OCI-LY1 (cell line): ENCODE results near the gene PAM16.

Experiments used
- H2AFZ ChIP-seq: fragments of 200-600 bp; sonication (generic), shearing (Covaris generic); 2 replicates; pipeline ENCODE4 v1.6.0; 2014; ENCODE audit warnings: antibody characterized with exemption, mild to moderate bottlenecking, low read length
- H3F3A ChIP-seq: fragments of 200-600 bp; sonication (generic), shearing (Covaris generic); 2 replicates; pipeline ENCODE4 v1.6.0; 2014; ENCODE audit warnings: mild to moderate bottlenecking, antibody characterized with exemption, low read length, moderate library complexity; ENCODE audit not compliant: insufficient read depth
- H3K27ac ChIP-seq: fragments of 200-600 bp; sonication (generic); 2 replicates; pipeline ENCODE4 v1.5.1; 2014; ENCODE audit warnings: low read length, mixed run types, mild to moderate bottlenecking, low read depth; ENCODE audit not compliant: poor library complexity, severe bottlenecking
- H3K27me3 ChIP-seq: fragments of 200-600 bp; sonication (generic); 2 replicates; pipeline ENCODE4 v1.6.0; 2014; ENCODE audit warnings: antibody characterized with exemption, mild to moderate bottlenecking, low read length, moderate library complexity; ENCODE audit not compliant: insufficient read depth
- H3K36me3 ChIP-seq: fragments of 200-600 bp; sonication (generic); 2 replicates; pipeline ENCODE4 v1.6.1; 2014; ENCODE audit warnings: mild to moderate bottlenecking, antibody characterized with exemption, low read length, moderate library complexity, mixed read lengths; ENCODE audit not compliant: insufficient read depth
- H3K4me1 ChIP-seq: fragments of 200-600 bp; sonication (generic); 2 replicates; pipeline ENCODE4 v1.5.1; 2014; ENCODE audit warnings: mild to moderate bottlenecking, low read length, moderate library complexity; ENCODE audit not compliant: insufficient read depth, severe bottlenecking
- H3K4me2 ChIP-seq: fragments of 200-600 bp; sonication (generic), shearing (Covaris generic); 2 replicates; pipeline ENCODE4 v1.6.1; 2014; ENCODE audit warnings: low read length
- H3K4me3 ChIP-seq: fragments of 200-600 bp; sonication (generic); 2 replicates; pipeline ENCODE4 v1.5.1; 2014; ENCODE audit warnings: low read length, low read depth, mild to moderate bottlenecking, mixed read lengths; ENCODE audit not compliant: poor library complexity, severe bottlenecking
- H3K79me2 ChIP-seq: fragments of 200-600 bp; shearing (Covaris generic); 2 replicates; pipeline ENCODE4 v1.6.1; 2016; ENCODE audit warnings: mixed run types, low read length, mixed read lengths; ENCODE audit not compliant: insufficient read depth
- H3K9ac ChIP-seq: fragments of 200-600 bp; sonication (generic), shearing (Covaris generic); 2 replicates; pipeline ENCODE4 v1.6.1; 2014; ENCODE audit warnings: mild to moderate bottlenecking, low read length, mixed read lengths
- H3K9me2 ChIP-seq: fragments of 200-600 bp; sonication (generic), shearing (Covaris generic); 2 replicates; pipeline ENCODE4 v1.6.1; 2014; ENCODE audit warnings: low read depth, mild to moderate bottlenecking, low read length, mixed read lengths
- H3K9me3 ChIP-seq: fragments of 200-600 bp; shearing (Covaris generic); 2 replicates; pipeline ENCODE4 v1.6.1; 2014; ENCODE audit warnings: low read length, mixed read lengths
- H4K20me1 ChIP-seq: fragments of 200-600 bp; sonication (generic), shearing (Covaris generic); 2 replicates; pipeline ENCODE4 v1.6.0; 2016; ENCODE audit warnings: mild to moderate bottlenecking, low read length; ENCODE audit not compliant: insufficient read depth
- EZH2 ChIP-seq: fragments of 200-600 bp; sonication (generic), shearing (Covaris generic); IDR thresholded peaks from 2 replicates; pipeline ENCODE4 v1.8.0; 2017; ENCODE audit warnings: borderline replicate concordance, mixed run types, mild to moderate bottlenecking, antibody characterized with exemption, low read length, moderate library complexity, mixed read lengths
- TF ChIP-seq, protein P1 (sequence below): fragments of 200-600 bp; sonication (generic), shearing (Covaris generic); IDR thresholded peaks from 2 replicates; pipeline ENCODE4 v1.5.1; 2017; ENCODE audit warnings: mild to moderate bottlenecking, antibody characterized with exemption, low read length, moderate library complexity, mixed read lengths

The PAM16 gene

DNA sequence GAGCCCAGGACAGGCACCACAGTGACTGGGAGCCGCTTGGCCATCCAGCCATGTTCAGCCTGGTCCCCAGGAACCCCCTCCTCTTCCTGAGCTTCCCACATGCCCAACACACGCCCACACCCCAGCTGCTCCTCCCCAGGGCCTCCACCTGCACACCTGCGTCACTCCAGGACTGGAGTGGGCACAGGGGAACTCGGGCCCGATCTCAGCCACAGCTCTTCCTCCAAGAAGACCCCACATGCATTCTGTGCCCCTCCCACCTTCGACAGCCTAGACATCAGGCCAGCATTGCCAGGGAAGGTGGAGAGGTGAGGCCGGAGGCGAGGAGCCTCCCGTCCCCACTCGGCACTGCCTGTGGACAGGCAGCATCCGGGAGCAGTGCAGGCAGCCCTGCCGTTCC lies 14.5 kb upstream of the PAM16 start:
- no peak for TF ChIP-seq EZH2
- TF ChIP-seq, protein P1, sequence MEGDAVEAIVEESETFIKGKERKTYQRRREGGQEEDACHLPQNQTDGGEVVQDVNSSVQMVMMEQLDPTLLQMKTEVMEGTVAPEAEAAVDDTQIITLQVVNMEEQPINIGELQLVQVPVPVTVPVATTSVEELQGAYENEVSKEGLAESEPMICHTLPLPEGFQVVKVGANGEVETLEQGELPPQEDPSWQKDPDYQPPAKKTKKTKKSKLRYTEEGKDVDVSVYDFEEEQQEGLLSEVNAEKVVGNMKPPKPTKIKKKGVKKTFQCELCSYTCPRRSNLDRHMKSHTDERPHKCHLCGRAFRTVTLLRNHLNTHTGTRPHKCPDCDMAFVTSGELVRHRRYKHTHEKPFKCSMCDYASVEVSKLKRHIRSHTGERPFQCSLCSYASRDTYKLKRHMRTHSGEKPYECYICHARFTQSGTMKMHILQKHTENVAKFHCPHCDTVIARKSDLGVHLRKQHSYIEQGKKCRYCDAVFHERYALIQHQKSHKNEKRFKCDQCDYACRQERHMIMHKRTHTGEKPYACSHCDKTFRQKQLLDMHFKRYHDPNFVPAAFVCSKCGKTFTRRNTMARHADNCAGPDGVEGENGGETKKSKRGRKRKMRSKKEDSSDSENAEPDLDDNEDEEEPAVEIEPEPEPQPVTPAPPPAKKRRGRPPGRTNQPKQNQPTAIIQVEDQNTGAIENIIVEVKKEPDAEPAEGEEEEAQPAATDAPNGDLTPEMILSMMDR, result no peak
- H3K4me3 ChIP-seq, result no peak overlapping the region

DNA sequence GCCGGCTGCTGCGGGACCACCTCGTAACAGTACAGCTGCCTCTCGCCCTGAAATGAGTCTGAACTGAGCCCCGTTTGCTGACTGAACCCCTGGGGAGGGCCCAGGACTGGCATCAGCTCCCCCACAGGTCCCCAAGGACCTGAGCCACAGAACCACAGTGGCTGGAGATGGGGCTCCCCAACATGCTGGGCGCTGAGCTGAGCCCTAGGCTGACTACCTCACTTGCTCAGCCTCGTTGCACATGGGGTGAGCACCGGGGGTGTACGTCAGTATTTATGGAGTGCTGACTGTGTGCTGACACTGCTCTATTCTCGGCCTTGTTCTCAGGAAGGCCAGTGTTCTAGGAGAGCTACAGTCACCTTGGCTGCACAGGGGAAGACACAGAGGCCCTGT lies 13.9 kb upstream of the PAM16 start:
- H3K27ac ChIP-seq, result no peak overlapping the region
- H3K79me2 ChIP-seq, result no peaks in the 10 kb centered on the region
- H3K9me3 ChIP-seq, result no peaks in the 10 kb centered on the region
- H4K20me1 ChIP-seq, result no peaks in the 10 kb centered on the region
- H2AFZ ChIP-seq, result no peak overlapping the region
- no peaks in the 10 kb centered on the region for H3F3A ChIP-seq
- H3K4me3 ChIP-seq, result no peak overlapping the region
- H3K9me2 ChIP-seq, result no peaks in the 10 kb centered on the region
- no peaks in the 10 kb centered on the region for H3K27me3 ChIP-seq
- H3K9ac ChIP-seq, result no peak overlapping the region
- no peak overlapping the region for H3K4me2 ChIP-seq
- H3K4me1 ChIP-seq, result no peaks in the 10 kb centered on the region
- peaks cover 33% of the 10 kb centered on the region; the same call in 1 of the 2 replicates for H3K36me3 ChIP-seq
- TF ChIP-seq, protein P1, result no peak
- TF ChIP-seq EZH2, result no peak

More for the DNA sequence above, 14.5 kb upstream of the PAM16 start:
- H3K9me3 ChIP-seq, result no peaks in the 10 kb centered on the region
- peaks cover 30% of the 10 kb centered on the region; the same call in 1 of the 2 replicates for H3K36me3 ChIP-seq
- H3K4me1 ChIP-seq, result no peaks in the 10 kb centered on the region
- no peaks in the 10 kb centered on the region for H4K20me1 ChIP-seq
- no peaks in the 10 kb centered on the region for H3K9me2 ChIP-seq
- no peaks in the 10 kb centered on the region for H3K27me3 ChIP-seq
- no peak overlapping the region for H3K27ac ChIP-seq
- no peak overlapping the region for H3K4me2 ChIP-seq
- H3K9ac ChIP-seq, result no peak overlapping the region
- no peak overlapping the region for H2AFZ ChIP-seq
- H3K79me2 ChIP-seq, result no peaks in the 10 kb centered on the region
- H3F3A ChIP-seq, result no peaks in the 10 kb centered on the region

DNA sequence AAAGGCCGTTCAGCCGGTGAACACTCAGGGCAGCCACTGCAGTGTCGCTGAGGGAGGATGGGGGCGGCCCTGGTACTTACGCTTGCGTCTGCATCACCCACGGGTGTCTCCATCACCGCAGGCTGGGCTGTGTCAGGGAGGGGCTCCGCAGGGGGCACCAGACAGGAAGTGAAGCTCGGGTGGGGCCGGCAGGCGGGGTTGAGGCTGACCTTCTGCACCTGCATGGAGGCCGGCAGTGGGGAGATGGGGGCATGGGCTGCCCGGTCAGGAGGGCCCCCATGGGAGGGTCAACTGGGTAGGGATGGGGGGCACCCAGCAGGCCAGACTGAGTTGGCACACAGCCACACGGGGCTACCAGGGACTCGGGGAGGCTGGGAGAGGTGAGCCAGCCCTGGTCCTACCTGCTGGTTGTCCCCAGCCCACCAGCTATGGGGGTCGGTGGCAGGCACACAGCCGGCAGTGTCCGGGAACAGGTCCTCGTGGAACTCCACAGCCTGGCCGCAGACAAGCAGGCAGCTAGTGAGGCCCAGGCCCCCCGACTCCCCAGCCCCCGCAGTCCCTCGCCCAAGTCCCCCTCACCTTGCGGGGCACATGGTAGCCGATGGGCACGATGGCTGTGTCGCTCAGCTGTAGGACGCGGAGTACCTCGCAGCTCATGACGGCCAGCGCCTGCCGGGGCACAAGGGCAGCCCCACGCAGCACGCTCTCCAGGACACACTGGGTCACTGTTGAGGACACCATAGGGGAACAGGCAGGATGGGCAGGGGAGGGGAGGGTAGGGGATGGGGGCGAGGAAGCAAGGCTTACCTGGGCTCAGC lies 13.3 kb upstream of the PAM16 start:
- Histone ChIP-seq H3K27ac (no peak overlapping the region), H3K9me3 (no peaks in the 10 kb centered on the region), H3K9me2 (no peaks in the 10 kb centered on the region), H2AFZ (no peak overlapping the region), H3K79me2 (no peaks in the 10 kb centered on the region), H3K9ac (no peak overlapping the region), H3K4me1 (no peaks in the 10 kb centered on the region), H3F3A (no peaks in the 10 kb centered on the region), H3K4me3 (no peak overlapping the region), H4K20me1 (no peaks in the 10 kb centered on the region), H3K36me3 (peaks cover 34% of the 10 kb centered on the region; the same call in 1 of the 2 replicates), H3K27me3 (no peaks in the 10 kb centered on the region), H3K4me2 (no peak overlapping the region)
- TF ChIP-seq, protein P1, result no peak
- no peak for TF ChIP-seq EZH2
